Left lung (tissue), 8 donors: ENCODE data around the gene RPS27A. TPM values are rescaled to one million over a fixed set of nuclear protein-coding genes. Genes with fewer than 3 reads are reported as not detected.

Experiments used
- polyA plus RNA-seq, 6 donors: library from polyadenylated mRNA; unstranded; fragments of 120-200 nt; gene quantifications; one replicate each; pipeline ENCODE4 v1.2.1, GENCODE V29; 2013; ENCODE audit not compliant: insufficient read length in 6 of 6
- total RNA-seq, 2 donors: library from RNA; stranded (reverse); fragmentation: NEBNext Ultra II Directional; extraction: Animal tissue kit (Norgen Biotek cat#: 25700); gene quantifications; one replicate each; pipeline ENCODE4 v1.2.1, GENCODE V29; 2021
- donor health status: DM: no; HTN: yes; CAD: no.
- donor health status: DM: no; HTN: no; CAD: no.

The RPS27A gene
- total and polyA plus RNA-seq, 8 donors: 703 to 2,515 (median 2,288) TPM

Other genes starting within 250 kb of the RPS27A start
- 100 to 1,000 TPM; 317 to 373 TPM for gene RTN4, start 182.2 kb upstream of the RPS27A start, total RNA-seq
- 100 to 1,000 TPM; 181 to 216 (median 199) TPM for gene RTN4, start 182.2 kb upstream of the RPS27A start, polyA plus RNA-seq
- 1 to 10 TPM; 9.2 to 9.7 TPM for gene CLHC1, start 395 bp upstream of the RPS27A start, total RNA-seq
- 10 to 100 TPM; 19.6 to 41.2 (median 31.4) TPM for gene CLHC1, start 395 bp upstream of the RPS27A start, polyA plus RNA-seq
- 10 to 100 TPM; 19.8 to 29.1 TPM for gene MTIF2, start 36.5 kb downstream of the RPS27A start, total RNA-seq
- gene MTIF2, start 36.5 kb downstream of the RPS27A start, polyA plus RNA-seq: 10 to 100 TPM; 31.8 to 36.7 (median 34.3) TPM
- gene CCDC88A, start 187.2 kb downstream of the RPS27A start, total RNA-seq: 100 to 1,000 TPM in 1 of 2 donors, 10 to 100 TPM in 1; 73.4 to 105 TPM
- 100 to 1,000 TPM in 3 of 6 donors, 10 to 100 TPM in 3; 85.2 to 107 (median 101) TPM for gene CCDC88A, start 187.2 kb downstream of the RPS27A start, polyA plus RNA-seq